Epithelial cell of esophagus (primary cell): ENCODE data around the gene SPSB3.

Source experiments
- DNase-seq: peaks from one replicate; pipeline ENCODE4 v3.0.0; 2010; ENCODE audit warnings: low read depth
- H3K4me3 ChIP-seq: 2 replicates; pipeline ENCODE4 v1.5.1; 2011; ENCODE audit warnings: mild to moderate bottlenecking, low read length, control low read depth
- CTCF ChIP-seq: IDR thresholded peaks from 2 replicates; pipeline ENCODE4 v1.5.1; 2011; ENCODE audit warnings: low read depth, mild to moderate bottlenecking, low read length, control low read depth, inconsistent platforms; ENCODE audit not compliant: insufficient read depth; ENCODE audit errors: missing control alignments

Gene SPSB3

GRCh38 chr16:1816396-1817275 lies 34.3 kb upstream of the SPSB3 start:
- no peak overlapping the region for H3K4me3 ChIP-seq
- TF ChIP-seq CTCF, result no peak
- no peak for DNase-seq

GRCh38 chr16:1815461-1815860 lies 33.1 kb upstream of the SPSB3 start:
- H3K4me3 ChIP-seq, result no peak overlapping the region
- TF ChIP-seq CTCF, result no peak
- DNase-seq, result no peak

- peak; percentile 80 for DNase-seq
- H3K4me3 ChIP-seq, result no peak overlapping the region
- TF ChIP-seq CTCF, result peak; percentile 76
These were observed 30.4 kb upstream of the SPSB3 start for GRCh38 chr16:1812732-1813163.

- no peak for DNase-seq
- no peak overlapping the region for H3K4me3 ChIP-seq
- TF ChIP-seq CTCF, result no peak
These were observed 28.2 kb upstream of the SPSB3 start for GRCh38 chr16:1810536-1810935.

- no peak for TF ChIP-seq CTCF
- DNase-seq, result no peak
- no peak overlapping the region for H3K4me3 ChIP-seq
These were observed 27.7 kb upstream of the SPSB3 start for GRCh38 chr16:1810106-1810505.

GRCh38 chr16:1809281-1809801 lies 27.0 kb upstream of the SPSB3 start:
- no peak for TF ChIP-seq CTCF
- H3K4me3 ChIP-seq, result no peak overlapping the region
- no peak for DNase-seq
